Right lobe of liver (tissue), 4 donors: ENCODE data around the gene KCNH2.

Experiments
- CTCF ChIP-seq, 4 donors: fragments of 200-600 bp in 3 of 4; fragments of 450-650 bp in 1 of 4; IDR thresholded peaks; one replicate each; pipeline versions ENCODE4 v1.5.1 to v1.8.0; 2016 to 2022; ENCODE audit warnings: antibody characterized with exemption in 4 of 4, mild to moderate bottlenecking in 2 of 4
- POLR2A ChIP-seq: fragments of 450-650 bp; IDR thresholded peaks from one replicate; pipeline ENCODE4 v1.6.1; 2017; ENCODE audit warnings: antibody characterized with exemption, mild to moderate bottlenecking
- donor health status: DM: no; HTN: no; CAD: no.
- donor health status: DM: no; HTN: no; CAD: no.
- donor health status: DM: no; HTN: yes; CAD: no.

GRCh38 chr7:150935149-150935548, 43.0 kb downstream of the KCNH2 start:
- no peak for TF ChIP-seq CTCF (IDR thresholded peaks at IDR 0.05)
- TF ChIP-seq POLR2A, result no peak
